Femur (tissue), 1 donor: Measurements from ENCODE around the gene DENND4C.
"Not testable (repeated sequence)": the region's sequence is repeated elsewhere in the genome, so short reads cannot be mapped to it uniquely, and the experiment has no call there.

Experiments
- DNase-seq: peaks from one replicate; pipeline ENCODE4 v3.0.0-alpha.2; 2017

DENND4C gene

DNA sequence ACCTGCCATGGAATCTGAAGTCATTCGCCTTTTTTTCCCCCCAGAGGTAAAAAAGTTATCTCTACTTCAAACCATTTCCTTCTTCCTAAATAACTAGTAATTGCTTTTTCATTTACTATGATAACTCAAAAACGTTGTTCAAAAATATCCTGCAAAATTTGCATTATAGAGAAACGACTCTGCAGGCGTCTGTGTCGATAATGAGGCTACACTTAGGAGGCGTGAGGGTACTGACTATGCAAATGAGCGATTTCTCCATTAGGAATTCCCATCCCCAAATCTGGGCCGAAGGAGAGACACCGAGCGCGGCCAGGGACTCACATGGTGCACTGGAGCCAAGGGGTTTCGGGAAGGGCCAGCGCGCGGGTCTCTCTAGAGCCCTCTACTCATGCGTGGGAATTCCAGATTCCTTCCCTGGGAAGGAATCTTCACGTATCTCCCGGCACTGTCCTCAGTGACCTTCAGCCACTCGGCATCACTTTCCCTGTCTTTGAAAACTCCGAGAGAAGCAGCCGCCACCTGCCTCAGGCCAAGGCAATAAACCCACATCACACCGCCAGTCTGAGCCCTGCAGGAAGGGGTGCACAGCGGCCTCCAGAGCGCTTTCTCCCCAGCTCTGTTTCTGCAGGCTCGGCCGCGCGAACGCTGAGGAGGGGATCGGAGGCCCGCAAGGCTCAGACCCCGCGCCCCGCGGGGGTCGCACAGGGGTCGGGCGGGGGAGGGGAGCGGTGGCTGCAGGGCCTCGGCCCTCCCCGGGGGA lies 718 bp upstream of the DENND4C start:
- DNase-seq: no peak

DNA sequence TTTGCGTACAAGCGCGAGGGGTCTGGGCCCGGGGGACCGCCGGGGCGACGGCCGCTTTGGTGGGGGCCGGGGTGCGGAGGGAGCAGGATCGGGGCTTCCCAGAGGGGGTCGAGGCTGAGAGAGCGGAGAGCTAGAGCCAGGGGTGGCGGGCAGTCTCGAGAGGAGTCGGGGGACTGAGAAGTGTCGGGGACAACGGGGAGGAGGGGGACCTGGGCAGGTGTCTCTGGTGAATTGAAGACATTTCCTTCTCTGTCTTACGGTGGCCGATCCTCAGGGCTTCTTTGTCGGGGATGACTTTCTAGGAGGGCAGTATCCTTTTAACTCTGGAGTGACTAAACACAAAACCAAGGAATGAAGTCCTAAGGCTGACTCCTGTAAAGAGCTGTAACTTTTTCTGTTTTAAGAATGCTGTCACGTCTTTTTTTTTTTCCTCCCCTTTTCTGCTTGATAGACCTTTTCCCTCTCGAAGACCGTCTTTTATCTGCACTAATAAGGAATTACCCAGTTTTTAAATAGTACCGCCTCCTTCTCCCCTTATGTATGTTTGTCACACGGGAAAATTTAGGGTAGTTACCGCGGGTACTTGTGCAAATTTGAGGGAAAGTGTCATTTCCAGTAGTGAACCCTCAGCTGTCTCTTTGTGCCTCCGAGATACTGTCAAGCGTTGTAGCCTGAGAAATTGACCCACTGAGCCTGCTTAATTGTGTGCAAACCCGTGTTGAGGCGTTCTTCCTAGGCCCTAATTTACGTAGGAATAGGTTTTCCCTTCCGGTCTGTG lies 822 bp downstream of the DENND4C start:
- no peak for DNase-seq

DNA sequence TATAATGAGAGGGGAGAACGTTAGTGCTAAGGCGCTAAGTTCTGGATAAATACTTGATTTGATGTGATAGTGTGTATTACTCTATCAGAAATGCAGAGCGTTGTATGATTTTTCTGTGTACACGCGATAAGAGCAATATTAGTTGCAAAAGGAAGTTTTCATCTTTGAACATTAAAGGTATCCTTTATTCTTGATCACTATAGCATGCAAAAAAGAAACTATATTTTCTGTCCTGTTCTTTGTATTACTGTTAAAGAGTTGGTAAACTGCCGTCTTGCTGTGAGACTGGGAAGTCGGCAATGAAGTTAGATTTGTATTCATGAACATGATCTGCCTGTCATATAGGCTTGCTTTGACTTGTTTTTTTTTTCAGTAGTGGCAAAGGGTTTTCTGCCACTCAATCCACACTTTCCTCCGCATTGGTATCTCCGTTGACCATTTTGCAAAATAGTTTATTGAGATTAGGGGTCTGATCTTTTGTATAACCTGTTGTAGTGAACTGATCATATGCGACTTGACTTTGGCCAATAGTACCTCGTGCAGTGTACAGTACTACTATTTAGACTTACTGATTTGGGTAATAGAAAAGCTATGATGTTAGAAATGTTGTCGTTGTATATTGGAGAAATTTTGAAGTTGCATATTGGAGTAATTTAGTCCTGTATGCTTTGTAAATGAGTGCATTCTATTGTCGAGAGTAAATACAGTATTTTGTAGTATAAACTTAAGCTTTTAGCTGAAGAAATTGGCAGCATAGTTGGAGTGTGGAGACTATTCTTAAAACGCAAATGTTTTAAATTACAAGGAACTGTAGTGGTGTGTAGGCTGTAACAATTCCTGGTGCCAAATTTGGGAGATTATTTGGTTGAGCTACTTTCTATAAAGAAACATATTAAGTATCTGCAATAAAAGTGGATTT lies 1.7 kb downstream of the DENND4C start:
- DNase-seq: no peak

DNA sequence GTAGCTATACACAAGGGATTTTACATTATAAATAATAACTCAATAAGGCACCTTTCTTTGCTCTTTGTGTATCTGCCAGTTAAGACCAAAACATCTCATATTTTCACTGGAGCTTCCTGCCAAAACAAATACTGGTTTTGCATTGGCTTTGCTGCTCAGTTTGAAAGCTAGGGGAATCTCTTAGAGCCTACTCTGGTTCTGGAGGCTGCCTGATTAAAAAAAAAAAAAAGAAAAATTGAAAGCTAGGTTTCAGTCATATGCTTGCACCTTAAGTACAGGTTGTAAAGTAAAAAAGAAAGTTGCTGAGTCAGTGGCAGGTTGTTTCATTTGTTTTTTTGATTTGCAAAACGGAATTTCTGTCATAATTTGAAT lies 2.3 kb downstream of the DENND4C start:
- no peak for DNase-seq

DNA sequence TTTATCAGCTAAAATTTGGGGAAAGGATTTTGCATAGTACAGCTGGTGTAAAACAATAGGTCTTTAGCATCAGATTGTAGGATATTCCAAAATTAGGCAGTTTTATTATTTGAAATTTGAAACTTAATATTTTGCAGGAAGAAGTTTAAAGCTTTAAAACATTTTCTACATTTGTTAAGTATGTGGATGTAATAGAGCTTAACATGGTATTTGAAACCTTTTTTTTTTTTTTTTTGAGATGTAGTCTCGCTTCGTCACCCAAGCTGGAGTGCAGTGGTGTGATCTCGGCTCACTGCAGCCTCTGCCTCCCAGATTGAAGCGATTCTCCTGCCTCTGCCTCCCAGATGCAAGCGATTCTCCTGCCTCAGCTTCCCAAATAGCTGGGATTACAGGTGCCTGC lies 2.9 kb downstream of the DENND4C start:
- no peak for DNase-seq

DNA sequence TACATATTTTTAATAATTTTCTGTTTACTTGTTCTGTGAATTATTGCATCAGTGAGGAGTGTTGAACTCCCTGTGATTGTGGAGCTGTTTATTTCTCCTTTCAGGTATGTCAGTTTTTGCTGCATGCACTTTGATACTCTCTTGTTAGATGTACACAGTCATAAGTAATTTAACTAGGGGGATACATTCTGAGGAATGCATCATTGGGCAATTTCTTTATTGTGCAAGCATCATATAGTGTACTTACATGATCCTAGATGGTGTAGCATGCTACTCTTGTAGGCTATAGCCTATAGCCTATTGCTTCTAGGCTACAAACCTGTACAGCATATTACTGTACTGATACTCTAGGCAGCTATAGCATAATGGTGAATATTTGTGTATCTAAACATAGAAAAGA lies 9.5 kb downstream of the DENND4C start:
- DNase-seq: no peak

DNA sequence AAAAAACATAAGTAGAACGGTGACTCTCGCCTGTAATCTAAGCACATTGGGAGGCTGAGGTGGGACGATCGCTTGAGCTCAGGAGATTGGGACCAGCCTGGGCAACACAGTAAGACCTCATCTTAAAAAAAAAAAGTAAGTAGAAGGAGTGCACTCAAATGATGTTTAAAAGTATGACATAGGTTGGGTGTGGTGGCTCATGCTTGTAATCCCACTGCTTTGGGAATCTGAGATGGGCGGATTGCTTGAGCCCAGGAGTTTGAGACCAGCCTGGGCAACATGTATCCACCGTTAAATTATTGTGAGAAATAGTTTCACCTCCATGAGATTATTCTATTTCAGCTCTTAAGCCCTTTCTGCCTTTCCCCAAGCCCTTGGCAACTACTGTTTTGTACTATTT lies 11.2 kb downstream of the DENND4C start:
- DNase-seq: no peak

DNA sequence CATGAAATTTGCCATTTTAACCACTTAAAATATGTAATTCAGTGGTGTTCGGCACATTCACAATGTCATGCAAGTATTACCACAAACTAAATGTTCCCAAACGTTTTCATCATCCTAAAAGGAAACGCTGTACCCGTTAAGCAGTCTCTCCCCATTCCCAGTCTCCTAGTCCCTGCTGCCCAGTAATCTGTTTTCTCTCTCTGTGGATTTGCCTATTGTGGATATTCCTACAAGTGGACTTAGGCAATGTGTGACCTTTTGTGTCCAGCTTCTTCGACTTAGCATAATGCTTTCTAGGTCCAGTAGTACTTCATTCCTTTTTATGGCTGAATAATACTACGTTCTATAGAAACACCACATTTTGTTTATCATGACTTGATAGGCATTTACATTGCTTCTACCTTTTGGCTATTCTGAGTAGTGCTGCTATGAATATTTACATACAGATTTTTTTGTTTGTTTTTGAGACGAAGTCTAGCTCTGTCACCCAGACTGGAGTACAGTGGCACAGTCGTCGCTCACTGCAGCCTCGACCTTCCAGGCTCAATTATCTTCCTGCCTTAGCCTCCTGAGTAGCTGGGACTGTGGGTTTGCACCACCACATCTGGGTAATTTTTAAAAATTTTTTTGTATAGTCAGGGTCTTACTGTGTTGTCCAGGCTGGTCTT lies 13.0 kb downstream of the DENND4C start:
- DNase-seq: no peak

DNA sequence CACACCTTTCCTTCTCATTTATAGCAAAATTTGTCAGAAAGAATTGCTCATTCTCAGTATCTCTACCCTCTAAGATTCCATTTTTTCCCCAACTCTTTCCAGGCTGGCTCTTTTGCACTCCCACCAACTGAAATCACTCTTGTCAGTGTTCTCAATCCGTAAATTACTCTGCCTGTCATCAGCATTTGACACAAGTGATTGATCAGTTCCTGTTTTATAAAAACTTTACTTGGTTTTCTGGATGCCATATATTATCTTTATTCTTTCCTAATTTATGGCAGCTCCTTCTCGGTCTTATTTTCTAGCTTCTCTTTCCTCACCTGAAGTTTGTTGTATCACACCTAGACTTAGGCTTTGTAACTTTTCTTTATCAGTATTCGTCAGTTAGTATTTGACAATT lies 16.4 kb downstream of the DENND4C start:
- no peak for DNase-seq

DNA sequence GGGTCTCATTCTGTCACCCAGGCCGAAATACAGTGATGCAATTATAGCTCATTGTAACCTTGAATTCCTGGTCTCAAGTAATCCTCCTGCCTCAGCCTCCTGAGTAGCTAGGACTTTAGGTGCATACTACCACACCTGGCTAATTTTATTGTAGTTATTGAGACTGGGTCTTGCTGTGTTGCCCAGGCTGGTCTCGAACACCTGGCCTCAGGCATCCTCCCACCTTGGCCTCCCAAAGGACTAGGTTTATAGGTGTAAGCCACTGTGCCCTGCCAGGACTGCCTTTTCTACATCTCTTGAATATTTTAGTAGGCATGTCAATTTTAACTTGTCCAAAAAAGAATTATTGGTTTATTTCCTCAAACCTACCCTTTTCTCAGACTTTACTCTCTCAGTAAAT lies 16.9 kb downstream of the DENND4C start:
- DNase-seq: no peak

DNA sequence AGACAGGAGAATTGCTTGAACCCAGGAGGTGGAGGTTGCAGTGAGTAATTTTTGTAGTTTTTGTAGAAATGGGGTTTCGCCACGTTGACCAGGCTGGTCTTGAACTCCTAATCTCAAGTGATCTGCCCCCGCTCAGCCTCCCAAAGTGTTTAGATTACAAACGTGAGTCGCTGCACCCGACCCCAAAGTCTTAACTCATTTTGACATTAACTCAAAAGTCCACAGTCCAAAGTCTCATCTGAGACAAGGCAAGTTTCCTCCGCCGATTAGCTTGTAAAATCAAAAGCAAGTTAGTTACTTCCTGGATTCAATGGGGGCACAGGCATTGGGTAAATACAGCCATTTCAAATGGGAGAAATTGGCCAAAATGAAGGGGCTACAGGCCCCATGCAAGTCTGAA lies 19.9 kb downstream of the DENND4C start:
- not testable (repeated sequence) for DNase-seq

DNA sequence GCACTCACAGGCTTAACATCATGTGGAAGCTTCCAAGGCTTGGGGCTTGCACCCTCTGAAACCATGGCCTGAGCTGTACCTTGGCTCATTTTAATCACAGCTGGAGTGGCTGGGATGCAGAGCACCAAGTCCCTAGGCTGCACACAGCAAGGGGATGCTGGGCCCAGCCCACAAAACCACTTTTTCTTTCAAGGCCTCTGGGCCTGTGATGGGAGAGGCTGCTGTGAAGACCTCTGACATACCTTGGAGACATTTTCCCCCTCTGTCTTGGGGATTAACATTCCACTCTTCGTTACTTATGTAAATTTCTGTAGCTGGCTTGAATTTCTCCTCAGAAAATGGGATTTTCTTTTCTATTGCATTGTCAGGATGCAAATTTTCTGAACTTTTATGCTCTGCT lies 20.7 kb downstream of the DENND4C start:
- DNase-seq: not testable (repeated sequence)

DNA sequence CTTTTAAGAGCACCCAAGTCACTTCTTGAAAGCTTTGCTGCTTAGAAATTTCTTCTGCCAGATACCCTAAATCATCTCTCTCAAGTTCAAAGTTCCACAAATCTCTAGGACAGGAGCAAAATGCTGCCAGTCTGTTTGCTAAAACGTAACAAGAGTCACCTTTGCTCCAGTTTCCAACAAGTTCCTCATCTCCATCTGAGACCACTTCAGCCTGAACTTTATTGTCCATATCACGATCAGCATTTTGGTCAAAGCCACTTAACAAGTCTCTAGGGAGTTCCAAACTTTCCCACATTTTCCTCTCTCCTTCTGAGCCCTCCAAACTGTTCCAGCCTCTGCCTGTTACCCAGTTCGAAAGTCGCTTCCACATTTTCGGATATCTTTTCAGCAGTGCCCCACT lies 21.1 kb downstream of the DENND4C start:
- not testable (repeated sequence) for DNase-seq

DNA sequence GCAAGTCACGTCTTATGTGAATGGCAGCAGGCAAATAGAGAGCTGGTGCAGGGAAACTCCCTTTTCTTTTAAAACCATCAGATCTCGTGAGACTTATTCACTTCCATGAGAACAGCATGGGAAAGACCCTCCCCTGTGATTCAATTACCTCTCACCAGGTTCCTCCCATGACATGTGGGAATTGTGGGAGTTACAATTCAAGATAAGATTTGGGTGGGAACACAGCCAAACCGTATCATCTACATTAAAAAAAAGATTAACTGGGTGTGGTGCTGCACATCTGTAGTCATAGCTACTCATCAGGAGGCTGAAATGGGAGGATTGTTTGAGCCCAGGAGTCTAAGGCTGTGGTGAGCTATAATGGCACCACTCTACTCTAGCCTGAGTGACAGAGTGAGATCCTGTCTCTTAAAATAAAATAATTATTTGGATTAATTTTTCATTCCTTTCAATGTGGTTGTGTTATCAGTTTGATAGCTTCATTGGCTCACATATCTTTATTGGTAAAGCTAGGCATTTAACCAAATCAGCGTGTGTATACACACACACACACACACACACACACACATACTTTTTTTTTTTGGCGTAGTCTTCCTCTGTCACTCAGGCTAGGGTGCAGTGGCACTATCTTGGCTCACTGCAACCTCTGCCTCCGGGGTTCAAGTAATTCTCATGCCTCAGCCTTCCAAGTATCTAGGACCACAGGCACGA lies 21.8 kb downstream of the DENND4C start:
- DNase-seq: no peak

DNA sequence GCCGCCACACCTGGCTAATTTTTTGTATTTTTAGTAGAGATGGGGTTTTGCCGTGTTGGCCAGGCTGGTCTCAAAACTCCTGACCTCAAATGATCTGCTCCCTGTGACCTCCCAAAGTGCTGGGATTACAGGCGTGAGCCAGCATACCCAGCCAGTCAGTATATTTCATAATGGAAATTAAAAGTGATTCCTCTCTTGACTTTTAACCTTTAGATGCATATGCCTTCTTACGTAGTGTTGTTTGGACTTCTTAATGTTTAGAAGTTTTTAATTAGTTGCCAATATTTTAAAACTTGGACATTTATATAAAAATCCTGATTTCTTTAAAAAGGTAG lies 22.4 kb downstream of the DENND4C start:
- no peak for DNase-seq

DNA sequence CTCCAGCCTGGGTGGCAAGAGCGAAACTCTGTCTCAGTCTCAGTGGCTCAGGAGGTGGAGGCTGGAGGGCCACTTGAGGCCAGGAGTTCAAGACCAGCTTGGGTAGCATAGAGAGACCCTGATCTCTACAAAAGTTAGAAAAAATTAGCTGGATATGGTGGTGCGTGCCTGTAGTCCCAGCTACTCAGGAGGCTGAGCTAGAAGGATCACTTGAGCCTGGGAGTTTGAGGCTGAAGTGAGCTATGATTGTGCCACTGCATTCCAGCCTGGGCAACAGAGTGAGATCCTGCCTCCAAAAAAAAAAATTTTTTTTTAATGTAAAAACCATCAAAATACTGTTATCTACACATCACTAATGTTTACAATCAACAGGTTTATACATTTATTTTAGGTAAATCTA lies 24.6 kb downstream of the DENND4C start:
- DNase-seq: no peak

DNA sequence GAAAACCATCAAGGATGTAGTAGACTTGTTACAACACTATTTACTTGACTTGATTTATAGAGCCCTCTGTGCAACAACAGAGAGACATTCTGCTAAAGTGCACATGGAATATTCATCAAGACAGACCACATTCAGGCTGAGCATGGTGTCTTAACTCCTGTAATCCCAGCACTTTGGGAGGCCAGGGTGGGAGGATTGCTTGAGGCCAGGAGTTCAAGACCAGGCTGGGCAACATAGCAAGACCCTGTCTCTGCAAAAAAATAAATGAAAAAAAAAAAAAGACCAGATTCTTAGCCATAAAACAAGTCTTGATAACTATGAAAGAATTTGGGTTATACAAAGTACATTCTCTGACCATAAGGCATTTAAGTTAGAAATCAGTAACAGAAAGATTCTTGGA lies 25.3 kb downstream of the DENND4C start:
- DNase-seq: no peak

DNA sequence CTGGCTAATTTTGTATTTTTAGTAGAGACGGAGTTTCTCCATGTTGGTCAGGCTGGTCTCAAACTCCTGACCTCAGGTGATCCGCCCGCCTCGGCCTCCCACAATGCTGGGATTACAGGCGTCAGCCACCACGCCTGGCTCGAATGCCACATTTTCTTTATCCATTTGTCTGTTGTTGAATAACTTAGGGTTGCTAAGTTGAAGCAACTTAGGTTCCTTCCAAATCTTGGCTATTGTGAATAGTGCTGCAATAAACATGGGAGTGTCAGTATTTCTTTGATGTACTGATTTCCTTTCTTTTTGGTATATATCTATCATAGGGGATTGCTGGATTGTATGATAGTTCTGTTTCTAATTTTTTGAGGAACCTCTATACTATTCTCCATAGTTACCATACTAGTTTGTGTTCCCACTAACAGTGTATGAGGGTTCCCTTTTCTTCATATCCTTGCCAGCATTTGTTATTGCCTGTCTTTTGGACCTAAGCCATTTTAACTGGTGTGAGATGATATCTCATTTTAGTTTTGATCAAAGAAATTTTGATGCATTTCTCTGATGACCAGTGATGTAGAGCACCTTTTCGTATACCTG lies 29.3 kb downstream of the DENND4C start:
- DNase-seq: not testable (repeated sequence)

DNA sequence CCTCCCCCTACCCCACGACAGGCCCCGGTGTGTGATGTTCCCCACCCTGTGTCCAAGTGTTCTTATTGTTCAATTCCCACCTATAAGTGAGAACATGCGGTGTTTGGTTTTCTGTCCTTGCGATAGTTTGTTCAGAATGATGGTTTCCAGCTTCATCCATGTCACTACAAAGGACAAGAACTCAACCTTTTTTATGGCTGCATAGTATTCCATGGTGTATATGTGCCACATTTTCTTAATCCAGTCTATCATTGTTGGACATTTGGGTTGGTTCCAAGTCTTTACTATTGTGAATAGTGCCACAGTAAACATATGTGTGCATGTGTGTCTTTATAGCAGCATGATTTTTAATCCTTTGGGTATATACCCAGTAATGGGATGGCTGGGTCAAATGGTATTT lies 35.1 kb downstream of the DENND4C start:
- not testable (repeated sequence) for DNase-seq

DNA sequence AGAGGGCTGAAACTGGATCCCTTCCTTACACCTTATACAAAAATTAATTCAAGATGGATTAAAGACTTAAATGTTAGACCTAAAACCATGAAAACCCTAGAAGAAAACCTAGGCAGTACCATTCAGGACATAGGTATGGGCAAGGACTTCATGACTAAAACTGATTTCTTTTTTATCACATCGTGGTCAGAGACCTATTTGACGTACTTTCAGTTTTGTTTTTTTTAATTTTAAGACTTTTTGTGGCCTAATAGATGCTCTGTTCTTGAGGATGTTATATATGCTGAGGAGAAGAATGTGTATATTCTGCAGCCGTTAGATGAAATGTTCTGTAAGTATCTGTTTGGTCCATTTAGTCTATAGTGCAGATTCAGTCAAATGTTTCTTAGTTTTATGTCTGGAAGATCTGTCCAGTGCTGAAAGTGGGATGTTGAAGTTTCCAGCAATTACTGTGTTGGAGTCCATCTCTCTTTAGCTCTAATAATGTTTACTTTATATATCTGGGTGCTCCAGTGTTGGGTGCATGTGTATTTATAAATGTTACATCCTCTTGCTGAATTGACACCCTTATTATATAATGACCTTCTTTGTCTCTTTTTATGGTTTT lies 36.4 kb downstream of the DENND4C start:
- DNase-seq: not testable (repeated sequence)

DNA sequence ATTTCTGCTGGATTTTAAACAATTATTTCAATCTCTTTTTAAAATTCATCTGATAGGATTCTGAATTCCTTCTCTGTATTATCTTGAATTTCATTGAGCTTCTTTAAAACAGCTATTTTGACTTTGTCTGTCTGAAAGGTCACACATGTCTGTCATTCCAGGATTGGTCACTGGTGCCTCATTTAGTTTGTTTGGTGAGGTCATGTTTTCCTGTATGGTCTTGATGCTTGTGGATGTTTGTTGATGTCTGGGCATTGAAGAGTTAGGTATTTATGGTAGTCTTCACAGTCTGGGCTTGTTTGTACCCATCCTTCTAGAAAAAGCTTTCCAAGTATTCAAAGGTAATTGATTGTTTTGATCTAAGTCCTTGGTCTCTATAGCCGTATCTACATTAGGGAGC lies 39.1 kb downstream of the DENND4C start:
- DNase-seq: no peak
